IMR-90 (cell line): ENCODE measurements around the gene SPG11. TPM values are rescaled to one million over a fixed set of nuclear protein-coding genes. Genes with fewer than 3 reads are reported as not detected.

Source experiments
- ATAC-seq: fragments of 200-7000 bp; cut with Tn5 transposase; 2 replicates; pipeline ENCODE4 v1.9.1; 2020; ENCODE audit warnings: low read depth, mild to moderate bottlenecking, moderate library complexity
- BruUV-seq: library from RNA; stranded (reverse); fragments of 400-500 nt; replicated peaks from 2 replicates; lab custom pipeline; 2021; lab: Mats Ljungman, UMichigan
- CTCF ChIA-PET: fragments of 300-600 bp; formaldehyde crosslinking; extraction: SDS; loops from one replicate; lab custom pipeline; 2021; ENCODE audit warnings: antibody characterized with exemption; lab: Yijun Ruan, JAX
- POLR2A ChIA-PET: fragments of 300-600 bp; sonication (Branson Sonifier 250); formaldehyde crosslinking; loops from one replicate; lab custom pipeline; 2022; ENCODE audit warnings: antibody characterized with exemption; ENCODE audit not compliant: unreplicated experiment; lab: Charles Lee
- DNase-seq: peaks from one replicate; pipeline ENCODE4 v3.0.0; 2013
- H2AFZ ChIP-seq: replicated peaks from 2 replicates; pipeline ENCODE3; 2013; ENCODE audit warnings: low read length, mild to moderate bottlenecking; ENCODE audit not compliant: poor library complexity
- H2AK5ac ChIP-seq: 2 replicates; pipeline ENCODE4 v1.6.1; 2013; ENCODE audit warnings: low read depth, low read length, inconsistent platforms
- H2AK9ac ChIP-seq: replicated peaks from 2 replicates; pipeline ENCODE3; 2013; ENCODE audit warnings: mild to moderate bottlenecking, low read depth, low read length, moderate library complexity; ENCODE audit not compliant: poor library complexity
- H2BK120ac ChIP-seq: 2 replicates; pipeline ENCODE4 v1.6.1; 2013; ENCODE audit warnings: low read depth, low read length, inconsistent platforms
- H2BK15ac ChIP-seq: 3 replicates; pipeline ENCODE4 v1.6.1; 2013; ENCODE audit warnings: low read depth, low read length, inconsistent platforms
- H2BK20ac ChIP-seq: 2 replicates; pipeline ENCODE4 v1.6.1; 2013; ENCODE audit warnings: low read depth, mild to moderate bottlenecking, inconsistent platforms, low read length, moderate library complexity
- H2BK5ac ChIP-seq: 2 replicates; pipeline ENCODE4 v1.6.1; 2013; ENCODE audit warnings: mild to moderate bottlenecking, low read depth, low read length, inconsistent platforms; ENCODE audit not compliant: poor library complexity, severe bottlenecking
- H3K14ac ChIP-seq: replicated peaks from 2 replicates; pipeline ENCODE4 v1.6.1; 2013; ENCODE audit warnings: low read depth, low read length, inconsistent platforms
- H3K18ac ChIP-seq: 2 replicates; pipeline ENCODE4 v1.6.1; 2013; ENCODE audit warnings: low read depth, low read length, control low read depth
- H3K23ac ChIP-seq: 2 replicates; pipeline ENCODE4 v1.6.1; 2013; ENCODE audit warnings: low read depth, low read length, inconsistent platforms
- H3K27ac ChIP-seq: 2 replicates; pipeline ENCODE4 v1.5.1; 2013; ENCODE audit warnings: mild to moderate bottlenecking, control low read depth, low read length; ENCODE audit not compliant: insufficient read depth
- H3K27me3 ChIP-seq: 2 replicates; pipeline ENCODE4 v1.6.1; 2013; ENCODE audit warnings: low read length; ENCODE audit not compliant: control insufficient read depth, insufficient read depth
- H3K36me3 ChIP-seq: 2 replicates; pipeline ENCODE4 v1.6.1; 2013; ENCODE audit warnings: low read length, mixed read lengths; ENCODE audit not compliant: control insufficient read depth, insufficient read depth
- H3K4ac ChIP-seq: 2 replicates; pipeline ENCODE4 v1.6.1; 2013; ENCODE audit warnings: low read depth, low read length, inconsistent platforms
- H3K4me1 ChIP-seq: 2 replicates; pipeline ENCODE4 v1.6.1; 2013; ENCODE audit warnings: low read length, mixed read lengths; ENCODE audit not compliant: control insufficient read depth, insufficient read depth
- H3K4me2 ChIP-seq: 2 replicates; pipeline ENCODE4 v1.6.1; 2013; ENCODE audit warnings: low read depth, mild to moderate bottlenecking, control low read depth, low read length, moderate library complexity
- H3K4me3 ChIP-seq: 2 replicates; pipeline ENCODE4 v1.5.1; 2013; ENCODE audit warnings: low read depth, mild to moderate bottlenecking, control low read depth, low read length, moderate library complexity; ENCODE audit not compliant: insufficient read depth
- H3K56ac ChIP-seq: 2 replicates; pipeline ENCODE4 v1.6.1; 2013; ENCODE audit warnings: low read length, inconsistent platforms; ENCODE audit not compliant: insufficient read depth; ENCODE audit errors: extremely low read depth
- H3K79me1 ChIP-seq, 2 experiments: 2 replicates each; pipeline ENCODE4 v1.6.1; 2013; ENCODE audit warnings: low read length in 2 of 2, inconsistent platforms in 1 of 2, low read depth in 1 of 2
- H3K9ac ChIP-seq: 2 replicates; pipeline ENCODE4 v1.6.1; 2013; ENCODE audit warnings: low read depth, low read length, control low read depth
- H3K9me1 ChIP-seq: 2 replicates; pipeline ENCODE4 v1.6.1; 2013; ENCODE audit warnings: low read length, inconsistent platforms; ENCODE audit not compliant: insufficient read depth
- H3K9me3 ChIP-seq: 2 replicates; pipeline ENCODE4 v1.6.1; 2013; ENCODE audit warnings: low read length; ENCODE audit not compliant: control insufficient read depth, insufficient read depth
- H4K20me1 ChIP-seq: 2 replicates; pipeline ENCODE4 v1.6.1; 2013; ENCODE audit warnings: low read length, inconsistent platforms; ENCODE audit not compliant: insufficient read depth
- H4K5ac ChIP-seq: 2 replicates; pipeline ENCODE4 v1.6.1; 2013; ENCODE audit warnings: mild to moderate bottlenecking, low read depth, low read length, control low read depth
- H4K8ac ChIP-seq, 2 experiments: 2 replicates each; pipeline ENCODE4 v1.6.1; 2013; ENCODE audit warnings: low read depth in 2 of 2, low read length in 2 of 2, control low read depth in 1 of 2, inconsistent platforms in 1 of 2
- H4K91ac ChIP-seq: 2 replicates; pipeline ENCODE4 v1.6.1; 2013; ENCODE audit warnings: low read depth, low read length, inconsistent platforms; ENCODE audit not compliant: insufficient read depth
- CEBPB ChIP-seq: IDR thresholded peaks from 2 replicates; pipeline ENCODE4 v1.6.1; 2012; ENCODE audit warnings: low read depth, low read length, improper control_type of control experiment
- CHD1 ChIP-seq: IDR thresholded peaks from 2 replicates; pipeline ENCODE4 v1.6.1; 2012; ENCODE audit warnings: low read depth, low read length, improper control_type of control experiment
- ELK1 ChIP-seq: fragments of 150-350 bp; IDR thresholded peaks from 2 replicates; pipeline ENCODE4 v1.6.1; 2016; ENCODE audit warnings: low read depth, mild to moderate bottlenecking, low read length, moderate library complexity, borderline replicate concordance
- FOS ChIP-seq: fragments of 150-350 bp; IDR thresholded peaks from 2 replicates; pipeline ENCODE4 v1.6.1; 2016; ENCODE audit warnings: low read depth, low read length
- MAFK ChIP-seq: IDR thresholded peaks from 2 replicates; pipeline ENCODE4 v1.6.1; 2012; ENCODE audit warnings: low read depth, low read length, improper control_type of control experiment
- NFE2L2 ChIP-seq: fragments of 150-350 bp; IDR thresholded peaks from 2 replicates; pipeline ENCODE4 v1.6.1; 2016; ENCODE audit warnings: low read depth, mild to moderate bottlenecking, low read length
- POLR2A ChIP-seq: IDR thresholded peaks from 2 replicates; pipeline ENCODE4 v1.6.1; 2012; ENCODE audit warnings: mild to moderate bottlenecking, low read depth, low read length
- USF2 ChIP-seq: fragments of 150-350 bp; IDR thresholded peaks from 2 replicates; pipeline ENCODE4 v1.6.1; 2017; ENCODE audit warnings: mild to moderate bottlenecking, antibody characterized with exemption, low read length, low read depth
- WGBS, 2 experiments: methylation state at CpG; one replicate each; pipeline versions ENCODE4 v1.1.5 to v1.1.7; 2013; ENCODE audit warnings: missing lambda C conversion rate in 2 of 2; ENCODE audit not compliant: insufficient read length in 1 of 2; ENCODE audit errors: extremely low coverage in 2 of 2; 5-methylcytosine and 5-hydroxymethylcytosine counted together
- dilution Hi-C: fragments of 300-500 bp; cut with HindIII; formaldehyde crosslinking; loops from one replicate; pipeline ENCODE4 v1.14.3; 2018; ENCODE audit warnings: low sequenced_read_pairs; ENCODE audit not compliant: unreplicated experiment
- in situ Hi-C: fragments of 300-500 bp; cut with MboI; formaldehyde crosslinking; loops from 3 replicates; pipeline ENCODE4 v1.14.3; 2019; ENCODE audit warnings: low sequenced_read_pairs, inconsistent platforms, mixed read lengths
- intact Hi-C: fragments of 100-400 bp; cut with micrococcal nuclease; formaldehyde crosslinking; loops from 2 replicates; pipeline ENCODE4 v1.10.0; 2022
- polyA plus RNA-seq, 3 experiments: library from polyadenylated mRNA; depleted of rRNA; stranded (reverse); fragments of >200 nt; gene quantifications; 2 replicates each; pipeline ENCODE4 v1.2.3, GENCODE V29; 2012; ENCODE audit warnings: low replicate concordance in 1 of 3
- total RNA-seq: library from RNA; depleted of rRNA; stranded (reverse); fragments of >200 nt; gene quantifications from 2 replicates; pipeline ENCODE4 v1.2.3, GENCODE V29; 2012

The SPG11 gene
- total and polyA plus RNA-seq, 2 of the 4 experiments (the other 2 are of a cell fraction), result 30.8 to 32.6 TPM

- H3K9me3 ChIP-seq, result no peaks in the 10 kb centered on the region
- no peak overlapping the region for H3K4ac ChIP-seq
- no peak overlapping the region for H2BK15ac ChIP-seq
- H3K56ac ChIP-seq, result no peak overlapping the region
- H4K91ac ChIP-seq, result no peak overlapping the region
- H3K4me3 ChIP-seq, result no peak overlapping the region
- no peaks in the 10 kb centered on the region for H4K20me1 ChIP-seq
- no peak overlapping the region for H3K4me2 ChIP-seq
- DNase-seq (no peak), ATAC-seq (no peak)
- H3K79me1 ChIP-seq, result no peaks in the 10 kb centered on the region; a peak in 1 of 4 replicates
- H3K9me1 ChIP-seq, result no peaks in the 10 kb centered on the region; the same call in 1 of the 2 replicates
- H4K5ac ChIP-seq, result no peak overlapping the region
- intact Hi-C loops (no loop called here), dilution Hi-C loops (no loop called here), in situ Hi-C loops (no loop called here)
- H3K27ac ChIP-seq, result no peak overlapping the region
- H2BK20ac ChIP-seq, result no peak overlapping the region
- no peak overlapping the region for H4K8ac ChIP-seq
- H3K9ac ChIP-seq, result no peak overlapping the region
- no peak overlapping the region for H2AK5ac ChIP-seq
- no peak overlapping the region for H2BK5ac ChIP-seq
- H3K14ac ChIP-seq, result no peak overlapping the region
- H3K23ac ChIP-seq, result no peak overlapping the region
- no peak overlapping the region for H2BK120ac ChIP-seq
- no peak overlapping the region for H2AK9ac ChIP-seq
- no peak overlapping the region for H2AFZ ChIP-seq
- no peak overlapping the region for H3K18ac ChIP-seq
- ChIA-PET POLR2A (no interaction called here), CTCF (interaction anchor here (0.7 kb wide), 2 partner anchors 10 to 11 kb away, joined by 3 read pairs; no protein-coding TSS in a partner anchor)
- no peaks in the 10 kb centered on the region for H3K27me3 ChIP-seq
- no CpG with 5 or more reads among the region's 5 CpGs for WGBS, 2 experiments
- no TSS peak for BruUV-seq
- no peaks in the 10 kb centered on the region for H3K4me1 ChIP-seq
- H3K36me3 ChIP-seq, result peaks cover 48% of the 10 kb centered on the region
- no peak for TF ChIP-seq POLR2A
- no peak for TF ChIP-seq USF2
- no peak for TF ChIP-seq MAFK
- TF ChIP-seq CHD1, result no peak
- TF ChIP-seq CEBPB, result no peak
- TF ChIP-seq NFE2L2, result no peak
- TF ChIP-seq ELK1, result no peak
- TF ChIP-seq FOS, result no peak
Observed at GRCh38 chr15:44588541-44588940, 74.9 kb downstream of the SPG11 start.
